Cardiac fibroblast (primary cell): Measurements from ENCODE around the gene TGM2.

Source experiments
- DNase-seq, 2 donors: peaks; one replicate each; pipeline versions ENCODE4 v3.0.0 to v3.0.0-alpha.2; 2010; ENCODE audit warnings: low read depth in 2 of 2
- H3K4me3 ChIP-seq, 2 donors: replicated peaks in 1 of 2; 1 replicate in 1 of 2; 2 replicates in 1 of 2; pipeline ENCODE4 v1.5.1; 2011; ENCODE audit warnings: low read depth in 2 of 2, low read length in 2 of 2, mild to moderate bottlenecking in 2 of 2, moderate library complexity in 1 of 2
- TF ChIP-seq, protein P1 (sequence below): IDR thresholded peaks from one replicate; pipeline ENCODE4 v1.5.1; 2011; ENCODE audit warnings: low read depth, mild to moderate bottlenecking, low read length, inconsistent platforms

The TGM2 gene

GRCh38 chr20:38167851-38168760 lies 3.0 kb upstream of the TGM2 start:
- TF ChIP-seq, protein P1, sequence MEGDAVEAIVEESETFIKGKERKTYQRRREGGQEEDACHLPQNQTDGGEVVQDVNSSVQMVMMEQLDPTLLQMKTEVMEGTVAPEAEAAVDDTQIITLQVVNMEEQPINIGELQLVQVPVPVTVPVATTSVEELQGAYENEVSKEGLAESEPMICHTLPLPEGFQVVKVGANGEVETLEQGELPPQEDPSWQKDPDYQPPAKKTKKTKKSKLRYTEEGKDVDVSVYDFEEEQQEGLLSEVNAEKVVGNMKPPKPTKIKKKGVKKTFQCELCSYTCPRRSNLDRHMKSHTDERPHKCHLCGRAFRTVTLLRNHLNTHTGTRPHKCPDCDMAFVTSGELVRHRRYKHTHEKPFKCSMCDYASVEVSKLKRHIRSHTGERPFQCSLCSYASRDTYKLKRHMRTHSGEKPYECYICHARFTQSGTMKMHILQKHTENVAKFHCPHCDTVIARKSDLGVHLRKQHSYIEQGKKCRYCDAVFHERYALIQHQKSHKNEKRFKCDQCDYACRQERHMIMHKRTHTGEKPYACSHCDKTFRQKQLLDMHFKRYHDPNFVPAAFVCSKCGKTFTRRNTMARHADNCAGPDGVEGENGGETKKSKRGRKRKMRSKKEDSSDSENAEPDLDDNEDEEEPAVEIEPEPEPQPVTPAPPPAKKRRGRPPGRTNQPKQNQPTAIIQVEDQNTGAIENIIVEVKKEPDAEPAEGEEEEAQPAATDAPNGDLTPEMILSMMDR = no peak
- H3K4me3 ChIP-seq = no peak overlapping the region
- DNase-seq = peak; percentile 94 to 96

DNA sequence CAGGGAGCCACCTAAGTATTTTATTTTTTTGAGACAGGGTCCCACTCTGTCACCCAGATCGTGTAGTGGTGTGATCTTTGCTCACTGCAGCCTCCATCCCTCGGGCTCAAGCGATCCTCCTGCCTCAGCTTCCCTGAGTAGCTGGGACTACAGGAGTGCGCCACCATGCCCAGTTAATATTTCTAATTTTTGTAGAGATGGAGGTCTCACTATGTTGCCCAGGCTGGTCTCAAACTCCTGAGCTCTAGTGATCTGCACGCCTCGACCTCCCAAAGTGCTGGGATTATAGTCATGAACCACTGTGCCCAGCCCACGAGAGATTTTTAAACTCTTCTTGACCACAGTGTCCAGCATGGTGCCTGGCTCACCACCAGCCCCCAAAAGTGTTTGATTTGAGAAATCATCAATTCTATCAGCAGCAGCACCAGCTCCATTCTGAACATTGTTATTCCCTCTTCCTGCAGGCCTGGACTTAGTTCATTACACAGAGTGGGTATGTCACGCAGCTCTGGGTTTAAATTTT lies 2.3 kb upstream of the TGM2 start:
- no peak overlapping the region for H3K4me3 ChIP-seq
- DNase-seq = no peak
- TF ChIP-seq, protein P1 = no peak

- DNase-seq = no peak
- TF ChIP-seq, protein P1 = no peak
- no peak overlapping the region for H3K4me3 ChIP-seq
These were observed 1.7 kb upstream of the TGM2 start for GRCh38 chr20:38166703-38167233.

DNA sequence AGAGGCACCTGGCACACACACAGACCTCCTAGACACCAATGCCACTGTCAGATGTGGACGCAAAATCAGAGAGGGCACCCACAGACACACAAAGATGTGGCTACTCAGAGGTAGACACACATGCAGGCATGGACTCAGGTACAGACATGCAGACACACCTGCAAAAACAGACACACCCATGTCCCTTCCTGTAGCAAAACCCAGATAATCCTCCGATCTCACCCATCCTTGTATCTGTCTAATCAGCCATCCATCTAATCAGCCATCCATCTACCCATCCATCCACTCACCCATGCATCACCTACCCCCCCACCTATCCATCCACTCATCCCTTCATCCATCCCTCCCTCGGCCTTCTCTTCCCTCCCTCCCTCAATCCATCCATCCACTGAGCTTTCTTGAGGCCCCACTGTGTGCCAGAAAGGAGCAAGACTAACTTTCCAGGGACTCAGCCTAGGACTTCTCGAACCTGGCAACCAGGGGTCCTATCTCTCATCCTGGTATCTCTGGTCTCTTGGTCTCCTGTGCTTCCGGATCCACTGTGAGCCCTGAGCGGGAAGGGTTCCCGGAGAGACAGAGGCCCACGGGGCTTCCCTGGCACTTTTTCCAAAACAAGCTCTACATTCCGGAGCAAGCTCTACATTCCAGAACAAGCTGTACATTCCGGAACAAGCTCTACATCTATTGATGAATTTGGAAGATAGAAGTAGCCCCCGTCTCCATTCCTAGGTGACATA lies 1.1 kb upstream of the TGM2 start:
- DNase-seq = peak; percentile 46 to 67
- H3K4me3 ChIP-seq = no peak overlapping the region
- TF ChIP-seq, protein P1 = no peak

GRCh38 chr20:38164624-38165088 lies 414 bp downstream of the TGM2 start:
- no peak for DNase-seq
- H3K4me3 ChIP-seq = peak overlapping the region; percentile 40 to 55
- TF ChIP-seq, protein P1 = no peak

DNA sequence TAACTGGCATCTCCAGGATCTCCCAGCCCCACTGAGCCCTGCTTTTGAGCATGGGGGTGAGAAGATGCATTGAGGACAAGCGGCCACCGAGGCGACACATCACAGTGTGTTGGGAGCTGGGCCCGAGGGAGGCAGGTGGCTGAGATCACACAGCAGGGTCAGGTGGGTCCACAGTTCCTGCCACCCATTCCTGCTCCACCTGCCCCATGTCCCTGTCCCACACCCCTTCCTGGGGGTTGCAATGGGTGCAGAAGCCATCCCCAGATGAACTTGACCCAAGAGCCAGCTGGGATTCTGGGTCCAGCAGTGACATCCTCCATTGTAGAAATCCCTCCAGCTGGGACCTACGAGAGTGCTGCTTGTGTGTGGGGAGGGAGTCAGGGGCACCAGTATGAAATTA lies 1.0 kb downstream of the TGM2 start:
- H3K4me3 ChIP-seq = peak overlapping the region; percentile 40 to 55
- no peak for DNase-seq
- TF ChIP-seq, protein P1 = no peak
